ENCODE results near the gene RNF220.

DNA sequence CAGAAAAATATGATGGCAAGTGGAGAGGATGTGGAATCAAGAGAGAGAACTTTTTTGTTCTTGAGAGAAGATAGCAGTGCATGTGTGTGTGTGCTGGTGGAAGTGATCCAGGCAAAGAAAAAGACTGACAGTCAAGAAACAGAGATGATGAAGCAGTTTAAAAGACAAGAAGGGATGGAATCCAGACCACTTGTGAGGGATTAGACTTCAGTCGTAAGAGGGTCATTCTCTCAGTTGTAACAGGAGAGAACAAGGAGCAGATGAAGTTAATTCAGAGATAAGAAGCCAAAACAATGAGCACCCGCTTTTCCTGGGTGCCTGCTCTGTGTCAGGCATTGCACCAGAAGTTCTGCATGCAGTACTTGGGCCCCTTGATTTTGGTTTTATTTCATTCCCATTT, 76.6 kb downstream of the RNF220 start:
- TF ChIP-seq, protein P1, sequence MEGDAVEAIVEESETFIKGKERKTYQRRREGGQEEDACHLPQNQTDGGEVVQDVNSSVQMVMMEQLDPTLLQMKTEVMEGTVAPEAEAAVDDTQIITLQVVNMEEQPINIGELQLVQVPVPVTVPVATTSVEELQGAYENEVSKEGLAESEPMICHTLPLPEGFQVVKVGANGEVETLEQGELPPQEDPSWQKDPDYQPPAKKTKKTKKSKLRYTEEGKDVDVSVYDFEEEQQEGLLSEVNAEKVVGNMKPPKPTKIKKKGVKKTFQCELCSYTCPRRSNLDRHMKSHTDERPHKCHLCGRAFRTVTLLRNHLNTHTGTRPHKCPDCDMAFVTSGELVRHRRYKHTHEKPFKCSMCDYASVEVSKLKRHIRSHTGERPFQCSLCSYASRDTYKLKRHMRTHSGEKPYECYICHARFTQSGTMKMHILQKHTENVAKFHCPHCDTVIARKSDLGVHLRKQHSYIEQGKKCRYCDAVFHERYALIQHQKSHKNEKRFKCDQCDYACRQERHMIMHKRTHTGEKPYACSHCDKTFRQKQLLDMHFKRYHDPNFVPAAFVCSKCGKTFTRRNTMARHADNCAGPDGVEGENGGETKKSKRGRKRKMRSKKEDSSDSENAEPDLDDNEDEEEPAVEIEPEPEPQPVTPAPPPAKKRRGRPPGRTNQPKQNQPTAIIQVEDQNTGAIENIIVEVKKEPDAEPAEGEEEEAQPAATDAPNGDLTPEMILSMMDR (conservative IDR thresholded peaks at IDR 0.05; ENCODE audit: low read depth, low read length): no peak
- no peak for TF ChIP-seq MXI1 (IDR thresholded peaks at IDR 0.05; ENCODE audit: borderline replicate concordance, low read depth, low read length)
- no peak for TF ChIP-seq CEBPB (IDR thresholded peaks at IDR 0.05; ENCODE audit: low read depth, low read length)
- TF ChIP-seq POLR2A (IDR thresholded peaks at IDR 0.05; ENCODE audit: low read depth, low read length): no peak
- no peak for TF ChIP-seq SMC3 (IDR thresholded peaks at IDR 0.05; ENCODE audit: low read depth, low read length)
- TF ChIP-seq, protein P2, sequence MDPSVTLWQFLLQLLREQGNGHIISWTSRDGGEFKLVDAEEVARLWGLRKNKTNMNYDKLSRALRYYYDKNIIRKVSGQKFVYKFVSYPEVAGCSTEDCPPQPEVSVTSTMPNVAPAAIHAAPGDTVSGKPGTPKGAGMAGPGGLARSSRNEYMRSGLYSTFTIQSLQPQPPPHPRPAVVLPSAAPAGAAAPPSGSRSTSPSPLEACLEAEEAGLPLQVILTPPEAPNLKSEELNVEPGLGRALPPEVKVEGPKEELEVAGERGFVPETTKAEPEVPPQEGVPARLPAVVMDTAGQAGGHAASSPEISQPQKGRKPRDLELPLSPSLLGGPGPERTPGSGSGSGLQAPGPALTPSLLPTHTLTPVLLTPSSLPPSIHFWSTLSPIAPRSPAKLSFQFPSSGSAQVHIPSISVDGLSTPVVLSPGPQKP (IDR thresholded peaks at IDR 0.05; ENCODE audit: borderline replicate concordance, low read depth, low read length): no peak
- no peak for TF ChIP-seq RFX5 (IDR thresholded peaks at IDR 0.05; ENCODE audit: low read depth, low read length)
- no peak for TF ChIP-seq MAZ (IDR thresholded peaks at IDR 0.05; ENCODE audit: borderline replicate concordance, low read depth, low read length)
- TF ChIP-seq BHLHE40 (IDR thresholded peaks at IDR 0.05; ENCODE audit: low read depth, low read length): no peak
